ENCODE measurements around the gene CCDC197. TPM values are rescaled to one million over a fixed set of nuclear protein-coding genes. Genes with fewer than 3 reads are reported as not detected.

CCDC197 gene
- total RNA-seq, 4 donors from 2014 or later, result not detected

GRCh38 chr14:94021001-94021400 lies 23.9 kb downstream of the CCDC197 start:
- TF ChIP-seq CTCF (IDR thresholded peaks at IDR 0.05; ENCODE audit: low read depth), result no peak

- TF ChIP-seq CTCF (IDR thresholded peaks at IDR 0.05; ENCODE audit: low read depth), result no peak
Measured at GRCh38 chr14:94021416-94022157, 24.5 kb downstream of the CCDC197 start.

DNA sequence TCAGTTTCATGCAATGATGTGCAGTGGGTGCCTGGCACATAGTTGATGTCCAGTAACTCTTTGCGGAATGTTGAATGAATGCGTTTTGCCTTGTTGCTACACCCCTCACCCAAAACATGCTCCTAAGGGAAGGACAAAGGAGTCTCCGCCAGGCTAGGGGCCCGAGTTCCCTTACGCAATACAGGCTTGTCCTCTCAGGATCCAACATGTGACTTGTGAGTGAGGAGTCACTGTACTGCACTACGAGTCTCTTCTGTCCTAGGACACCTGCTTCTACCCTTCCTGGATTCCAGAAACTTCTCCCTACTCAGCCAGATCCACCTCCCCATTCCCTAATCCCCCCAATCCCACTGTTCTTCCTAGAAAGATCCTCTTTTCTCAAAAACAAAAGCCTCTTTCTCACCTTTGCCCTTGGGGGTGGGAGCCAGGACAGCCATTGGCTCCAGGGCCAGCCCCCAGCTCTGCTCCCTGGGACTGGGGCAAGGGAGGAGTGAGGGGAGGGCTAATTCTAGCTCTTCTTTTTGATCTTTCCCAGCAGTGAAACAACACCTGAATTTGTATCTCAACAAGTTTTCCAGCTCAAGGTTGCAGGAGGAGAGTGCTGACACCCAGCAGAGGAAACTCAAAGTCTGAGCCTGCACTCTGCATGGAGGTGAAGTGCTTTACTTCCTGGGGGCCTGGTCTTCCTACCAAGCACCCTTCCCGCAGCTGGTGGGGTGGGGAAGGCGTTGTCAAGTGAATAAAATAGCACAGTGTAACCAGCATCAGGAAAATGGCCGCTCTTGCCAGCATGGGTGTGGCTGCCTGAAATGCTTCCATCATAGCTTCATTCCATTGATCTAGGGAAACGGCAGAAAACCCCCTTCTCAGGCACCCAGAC lies 25.7 kb downstream of the CCDC197 start:
- no peak for TF ChIP-seq CTCF (IDR thresholded peaks at IDR 0.05; ENCODE audit: low read depth)

- TF ChIP-seq CTCF (IDR thresholded peaks at IDR 0.05; ENCODE audit: low read depth), result no peak
Measured at GRCh38 chr14:94024549-94024948, 27.4 kb downstream of the CCDC197 start.

- no peak for TF ChIP-seq CTCF (IDR thresholded peaks at IDR 0.05; ENCODE audit: low read depth)
Measured at GRCh38 chr14:94025720-94026119, 28.6 kb downstream of the CCDC197 start.

DNA sequence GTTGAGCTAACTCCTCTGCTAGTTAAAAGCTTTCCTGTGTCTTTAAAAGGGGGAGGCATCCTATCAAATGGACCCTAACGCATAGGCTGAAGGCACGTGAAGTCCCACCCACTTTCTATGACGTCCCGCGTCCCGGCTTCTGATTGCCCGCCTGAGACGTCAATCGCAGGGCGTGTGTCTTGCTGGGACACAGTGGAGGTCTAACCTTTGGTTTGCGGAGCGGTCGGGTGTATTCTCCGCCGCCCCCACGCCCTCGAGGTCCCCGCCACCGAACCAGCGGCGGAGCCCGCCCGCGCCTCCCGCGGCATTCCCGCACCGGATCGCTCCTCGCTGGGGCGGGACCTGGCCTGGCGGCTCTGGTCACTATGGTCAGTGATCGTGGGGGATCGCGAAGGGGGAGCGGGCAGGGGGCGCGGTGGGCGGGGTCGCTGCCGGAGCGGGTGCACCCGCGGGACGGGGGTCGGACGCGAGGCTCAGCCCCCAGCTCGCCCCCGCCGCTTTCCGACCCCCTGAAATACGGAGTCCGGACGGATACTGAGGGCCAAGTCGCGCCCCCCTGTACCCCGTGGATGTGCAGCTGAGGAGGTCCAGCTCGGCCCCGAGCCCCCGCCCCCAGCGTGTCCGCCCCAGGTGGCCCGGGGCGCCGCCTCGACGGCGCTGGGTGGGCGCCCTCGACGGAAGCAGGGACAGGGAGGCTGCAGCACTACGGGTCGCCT lies 29.2 kb downstream of the CCDC197 start, which contains the start of gene OTUB2:
Gene OTUB2 (plus strand): TSS at position 168 of the 716 bp plus-strand sequence. CDS start 198 bp downstream, at position 366.
- TF ChIP-seq CTCF (IDR thresholded peaks at IDR 0.05; ENCODE audit: low read depth), result no peak
